ENCODE results near the gene SLC35B2.

SLC35B2 gene

GRCh38 chr6:44266347-44266746 is 9.0 kb upstream of the SLC35B2 start:
- no peak for DNase-seq

GRCh38 chr6:44265722-44266233 is 8.4 kb upstream of the SLC35B2 start:
- no peak for DNase-seq

GRCh38 chr6:44265007-44265721 is 7.8 kb upstream of the SLC35B2 start, which contains the start of gene NFKBIE:
NFKBIE (minus strand) TSS chr6:44265551; CDS start chr6:44265346, 205 bp downstream.
- DNase-seq: peak; percentile 87

GRCh38 chr6:44264154-44265006 is 7.1 kb upstream of the SLC35B2 start:
- DNase-seq: no peak

- no peak for DNase-seq
These were observed 6.2 kb upstream of the SLC35B2 start for GRCh38 chr6:44263354-44264100.

- DNase-seq: no peak
These were observed 5.4 kb upstream of the SLC35B2 start for GRCh38 chr6:44262467-44263353.

GRCh38 chr6:44261581-44261980 is 4.3 kb upstream of the SLC35B2 start:
- no peak for DNase-seq

- DNase-seq: no peak
These were observed 3.3 kb upstream of the SLC35B2 start for GRCh38 chr6:44260451-44261297.

GRCh38 chr6:44260011-44260410 is 2.7 kb upstream of the SLC35B2 start:
- no peak for DNase-seq

GRCh38 chr6:44258921-44259320 is 1.6 kb upstream of the SLC35B2 start:
- DNase-seq: no peak

- DNase-seq: no peak
These were observed 1.1 kb upstream of the SLC35B2 start for GRCh38 chr6:44258325-44258863.

- DNase-seq: no peak
These were observed 511 bp upstream of the SLC35B2 start for GRCh38 chr6:44257753-44258324.

GRCh38 chr6:44256775-44257024 is 628 bp downstream of the SLC35B2 start:
- DNase-seq: no peak

- DNase-seq: no peak
These were observed 1.2 kb downstream of the SLC35B2 start for GRCh38 chr6:44255871-44256774.

GRCh38 chr6:44255105-44255808 is 2.1 kb downstream of the SLC35B2 start:
- no peak for DNase-seq

GRCh38 chr6:44254191-44255104 is 2.9 kb downstream of the SLC35B2 start:
- DNase-seq: no peak

- peak; percentile 50 for DNase-seq
These were observed 3.8 kb downstream of the SLC35B2 start for GRCh38 chr6:44253307-44254101.
